GM18519 (cell line): ENCODE measurements around the gene TEAD4.

Experiments used
- ATAC-seq: cut with Tn5 transposase; IDR thresholded peaks from one replicate; pipeline ENCODE4 v1.9.1; 2021; ENCODE audit warnings: mild to moderate bottlenecking, moderate library complexity; ENCODE audit not compliant: unreplicated experiment, low FRiP score

Gene TEAD4

GRCh38 chr12:3028108-3028507, 68.9 kb downstream of the TEAD4 start:
- no peak for ATAC-seq

GRCh38 chr12:3030821-3031429, 71.7 kb downstream of the TEAD4 start:
- ATAC-seq = no peak

- no peak for ATAC-seq
Measured at GRCh38 chr12:3032161-3032560, 73.0 kb downstream of the TEAD4 start.

DNA sequence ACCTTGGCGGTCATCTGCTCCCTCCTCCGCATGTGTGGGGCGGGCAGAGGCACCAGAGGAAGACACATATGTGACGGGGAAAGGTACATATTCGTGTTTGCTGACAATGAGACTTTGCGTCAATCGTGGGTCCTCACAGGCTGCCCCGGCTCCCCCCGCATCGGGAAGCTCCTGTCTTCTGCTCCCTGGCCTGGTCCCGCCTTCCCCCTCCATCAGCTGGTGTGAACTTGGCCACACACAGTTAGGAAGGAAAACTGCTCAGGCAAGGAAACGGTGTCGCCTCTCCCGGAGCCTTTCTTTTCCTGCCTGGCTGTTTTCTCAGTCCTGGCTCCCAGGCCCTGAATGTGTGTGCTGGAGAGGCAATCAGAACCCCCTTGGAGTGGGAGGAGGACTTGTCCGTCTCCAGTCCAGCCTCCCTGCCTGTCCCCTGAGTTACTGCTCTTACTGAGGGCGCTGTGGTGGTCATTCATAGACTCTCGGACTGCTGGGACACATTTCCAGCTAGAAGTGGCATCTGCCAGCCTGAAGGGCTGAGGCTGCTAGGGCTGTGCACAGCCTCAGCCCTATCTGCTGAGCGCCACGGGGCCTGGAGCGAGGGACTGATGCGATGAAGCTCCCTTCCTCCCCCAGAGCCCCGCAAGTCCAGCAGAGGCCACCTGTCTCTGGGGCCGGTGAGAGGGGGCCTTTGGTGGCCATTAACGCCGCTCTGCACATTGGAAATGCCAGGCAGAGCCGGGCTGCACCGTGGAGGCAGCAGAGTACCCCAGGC, 73.8 kb downstream of the TEAD4 start:
- no peak for ATAC-seq

- no peak for ATAC-seq
Measured at GRCh38 chr12:3033539-3033867, 74.3 kb downstream of the TEAD4 start.

DNA sequence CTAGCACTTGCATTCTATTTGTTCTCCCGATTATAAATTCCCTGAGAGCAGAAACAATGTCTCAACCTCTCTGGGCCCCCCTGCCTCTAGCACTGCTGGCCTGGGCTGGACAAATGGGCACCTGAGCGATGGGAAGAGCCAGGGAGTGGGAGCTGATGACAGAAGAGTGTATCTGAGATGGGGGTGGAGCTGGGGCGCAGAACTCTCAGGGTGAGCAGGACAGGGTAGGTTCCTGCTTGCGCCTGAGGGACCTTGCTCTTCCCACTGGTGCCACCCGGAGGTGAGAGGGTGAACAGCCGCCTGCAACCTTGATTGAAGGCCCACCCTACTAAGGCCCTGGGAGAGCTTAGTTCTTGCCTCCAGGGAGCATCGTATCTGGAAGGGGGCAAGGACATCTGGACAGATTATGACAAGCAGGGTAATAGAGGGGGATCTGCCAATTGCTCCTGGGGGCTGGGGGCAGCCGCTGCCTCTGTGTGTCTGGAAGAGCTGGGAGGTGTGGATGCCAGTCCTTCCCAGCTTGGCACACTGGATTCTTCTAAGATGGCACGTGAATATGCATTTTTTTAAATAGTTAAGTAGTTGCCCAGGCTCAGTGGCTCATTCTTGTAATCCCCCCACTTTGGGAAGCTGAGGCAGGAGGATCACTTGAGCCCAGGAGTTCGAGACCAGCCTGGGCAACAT, 75.0 kb downstream of the TEAD4 start:
- ATAC-seq = no peak

- ATAC-seq = no peak
Measured at GRCh38 chr12:3035171-3035570, 76.0 kb downstream of the TEAD4 start.

GRCh38 chr12:3035815-3036702, 76.9 kb downstream of the TEAD4 start:
- ATAC-seq = no peak

DNA sequence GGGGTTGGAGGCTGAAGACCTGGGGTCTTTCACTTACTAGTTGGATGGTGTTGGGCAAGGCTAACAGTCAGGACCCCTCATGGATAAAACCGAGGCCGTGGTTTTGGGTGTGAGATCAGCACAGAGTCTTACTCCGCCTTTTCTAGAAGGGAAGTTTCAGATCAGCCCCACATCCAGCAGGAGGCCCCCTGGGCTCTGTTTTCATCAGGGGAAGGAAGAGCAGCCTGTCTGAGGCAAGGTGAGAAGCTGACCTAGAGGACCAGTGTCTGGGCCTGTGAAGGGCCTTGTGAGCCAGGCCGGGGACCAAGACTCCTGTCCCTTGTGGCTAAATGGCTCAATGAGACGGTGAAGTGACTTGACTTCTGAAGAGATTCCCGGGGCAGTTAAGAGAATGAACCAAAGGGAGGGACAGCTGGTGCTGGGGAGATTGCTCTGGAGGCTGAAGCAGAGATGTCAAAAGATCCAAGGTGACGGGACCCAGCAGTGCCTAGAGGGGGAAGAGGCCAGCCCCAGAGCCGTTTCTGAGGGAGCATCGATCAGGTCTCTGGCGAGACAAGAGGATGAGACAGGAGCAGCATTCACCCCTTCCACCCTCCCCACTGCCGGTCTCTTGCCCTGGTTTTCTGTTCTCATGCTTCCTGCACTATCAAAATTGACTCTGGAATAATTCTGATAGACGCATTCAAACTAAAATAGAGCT, 77.9 kb downstream of the TEAD4 start:
- no peak for ATAC-seq

DNA sequence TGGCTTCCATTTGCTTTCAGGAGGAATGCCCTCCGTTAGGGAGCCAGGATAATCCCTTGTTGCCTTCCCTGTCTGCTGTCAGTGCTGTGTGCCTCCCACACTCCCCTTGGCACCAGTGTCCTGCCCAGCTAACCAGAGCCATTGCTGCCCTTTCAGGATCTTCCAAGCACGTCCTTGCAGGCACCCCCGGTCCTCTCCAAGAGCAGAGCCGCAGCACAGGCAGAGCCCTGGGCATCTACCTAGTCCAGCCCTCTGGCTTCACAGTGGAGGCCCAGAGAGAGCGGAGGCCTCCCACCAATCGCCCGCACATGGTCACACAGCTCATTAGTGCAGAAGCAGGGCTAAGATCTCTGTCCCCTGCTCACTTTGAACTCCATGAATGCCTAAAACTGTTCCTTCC, 79.0 kb downstream of the TEAD4 start:
- no peak for ATAC-seq

- ATAC-seq = no peak
Measured at GRCh38 chr12:3038926-3039510, 79.8 kb downstream of the TEAD4 start.

- ATAC-seq = no peak
Measured at GRCh38 chr12:3040026-3040656, 80.9 kb downstream of the TEAD4 start.

DNA sequence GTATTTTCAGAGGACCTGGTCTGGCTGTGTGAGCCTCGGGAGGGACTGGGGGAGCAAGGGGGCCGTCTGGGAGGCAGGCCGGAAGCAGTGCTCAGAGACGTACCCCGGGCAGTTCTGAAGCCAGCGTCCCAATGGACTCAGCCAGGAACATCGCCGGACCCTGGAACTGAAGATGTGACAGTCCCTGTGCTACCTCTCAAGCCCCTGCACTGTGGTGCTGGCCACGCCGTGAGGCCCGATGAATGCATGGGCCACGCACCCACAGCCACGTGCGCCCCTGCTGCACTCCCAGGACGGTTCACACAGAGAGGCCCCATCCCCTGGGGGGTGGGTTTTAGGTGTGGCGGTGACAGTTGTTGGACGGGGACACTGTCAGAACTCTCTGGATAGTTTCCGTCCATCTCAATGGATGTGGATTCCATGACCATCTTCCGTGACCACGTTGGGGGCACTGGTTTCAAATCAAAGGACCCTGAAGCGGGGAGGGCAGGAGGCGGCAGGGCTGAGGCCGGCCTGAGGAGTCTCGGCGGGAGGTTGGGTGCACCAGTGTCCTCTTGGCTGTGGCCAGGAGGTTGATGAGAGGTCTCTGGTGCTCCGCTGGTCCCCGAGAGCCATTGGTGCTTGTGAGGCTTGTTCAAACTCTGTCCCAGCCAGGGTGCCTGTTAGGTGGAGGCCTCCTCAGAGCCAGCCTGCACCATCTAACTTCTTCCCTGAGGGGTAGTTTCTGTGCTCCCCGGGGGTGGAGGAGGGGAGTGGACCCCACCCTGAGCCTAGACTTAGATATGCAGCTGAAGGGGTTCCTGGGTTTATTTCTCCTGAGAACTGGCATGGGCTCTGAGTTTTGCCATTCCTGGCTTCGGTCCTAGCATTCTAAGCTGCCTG, 81.7 kb downstream of the TEAD4 start:
- no peak for ATAC-seq

DNA sequence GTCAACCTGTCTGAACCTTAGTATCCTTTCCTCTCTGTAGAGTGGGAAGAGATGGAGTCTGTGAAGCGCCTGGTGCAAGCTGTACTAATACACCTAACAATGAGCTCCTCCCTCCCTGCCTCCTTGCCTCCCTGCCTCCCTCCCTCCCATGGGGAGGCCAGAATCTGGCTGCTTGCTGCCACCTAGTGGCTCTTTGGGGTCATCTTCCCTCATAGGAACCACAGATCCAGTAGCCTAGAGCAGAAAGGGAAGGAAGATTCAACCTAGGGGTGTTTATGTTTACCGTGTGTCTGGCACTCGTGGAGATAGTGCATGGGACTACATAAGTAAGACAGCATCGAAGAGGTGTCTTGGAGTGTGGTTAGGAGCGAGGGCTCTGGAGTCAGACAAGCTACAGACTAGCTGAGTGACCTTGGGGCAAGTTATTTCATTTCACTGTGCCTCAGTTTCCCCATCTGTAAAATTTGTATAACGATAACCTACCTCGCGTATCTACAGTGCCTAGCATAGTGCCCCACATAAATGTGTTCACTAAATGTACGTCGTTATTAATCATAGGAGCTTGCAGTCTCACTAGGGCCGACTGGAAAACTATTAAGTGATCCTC, 82.5 kb downstream of the TEAD4 start:
- ATAC-seq = no peak

DNA sequence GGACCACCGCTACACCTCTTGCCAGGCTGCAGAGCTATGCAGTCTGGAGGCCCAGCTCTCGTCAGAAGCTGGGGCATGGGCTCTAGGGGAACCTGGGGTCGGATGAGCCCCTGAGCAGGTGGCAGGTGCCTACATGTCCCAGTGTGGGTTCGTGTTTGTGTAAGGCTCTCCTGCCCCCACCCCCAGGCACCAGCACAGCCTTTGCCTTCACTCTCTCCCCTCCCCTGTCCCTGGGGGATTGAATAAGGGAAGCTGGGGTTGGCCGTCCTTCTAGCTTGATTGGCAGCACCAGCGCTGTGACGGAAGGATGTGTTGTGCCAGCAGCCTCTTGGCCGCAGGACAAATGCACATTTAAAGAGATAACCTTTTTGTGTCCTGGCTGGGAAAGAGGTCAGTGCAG, 83.2 kb downstream of the TEAD4 start:
- no peak for ATAC-seq

DNA sequence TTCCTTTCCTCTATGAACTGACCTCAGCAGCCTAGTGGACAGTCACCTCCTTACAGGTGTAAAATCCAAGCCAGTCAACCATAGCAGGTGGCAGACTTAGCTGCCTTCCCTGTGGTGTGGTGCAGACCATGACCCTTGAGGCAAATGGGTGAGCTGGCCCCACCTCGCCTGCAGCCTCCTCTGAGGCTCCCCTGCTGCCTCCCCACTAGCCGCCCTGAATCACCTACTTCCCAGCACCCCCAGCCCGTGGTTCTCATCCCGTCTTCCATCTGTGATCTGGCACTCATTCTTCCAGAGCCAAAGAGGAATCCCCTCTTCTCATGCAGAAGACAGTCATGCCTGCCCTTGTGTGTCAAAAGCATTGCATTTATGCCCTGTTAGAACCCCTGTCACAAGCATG, 83.6 kb downstream of the TEAD4 start:
- no peak for ATAC-seq

GRCh38 chr12:3043406-3043805, 84.2 kb downstream of the TEAD4 start:
- ATAC-seq = no peak

- ATAC-seq = no peak
Measured at GRCh38 chr12:3044141-3044630, 85.0 kb downstream of the TEAD4 start.
